Fibroblast of skin of scalp (primary cell): ENCODE results near the gene PRR11.
A peak's percentile ranks its signal among the peaks of the same experiment; 100 is the strongest.
"Not testable (repeated sequence)": the region's sequence is repeated elsewhere in the genome, so short reads cannot be mapped to it uniquely, and the experiment has no call there.

Experiments
- DNase-seq: peaks from one replicate; pipeline ENCODE4 v3.0.0-alpha.2; 2013

The PRR11 gene

DNA sequence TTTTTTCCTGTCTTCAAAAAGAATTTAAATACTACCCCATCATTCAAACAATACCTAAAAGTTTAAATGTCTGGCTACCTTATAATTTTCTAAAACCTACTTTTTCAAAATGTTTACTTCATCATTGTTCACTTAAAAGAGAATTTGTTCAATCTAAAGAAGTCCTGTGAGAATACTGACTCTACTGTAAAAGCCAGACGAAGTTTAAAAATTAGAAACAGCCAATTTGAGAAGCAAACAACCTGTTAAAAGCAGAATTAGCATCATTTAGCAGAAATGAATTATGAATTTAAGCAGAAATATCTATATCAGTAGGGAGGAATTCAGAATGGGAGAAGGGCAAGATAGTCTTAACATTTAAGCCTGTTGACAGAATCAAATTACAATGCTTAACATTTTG lies 2.6 kb upstream of the PRR11 start:
- no peak for DNase-seq

DNA sequence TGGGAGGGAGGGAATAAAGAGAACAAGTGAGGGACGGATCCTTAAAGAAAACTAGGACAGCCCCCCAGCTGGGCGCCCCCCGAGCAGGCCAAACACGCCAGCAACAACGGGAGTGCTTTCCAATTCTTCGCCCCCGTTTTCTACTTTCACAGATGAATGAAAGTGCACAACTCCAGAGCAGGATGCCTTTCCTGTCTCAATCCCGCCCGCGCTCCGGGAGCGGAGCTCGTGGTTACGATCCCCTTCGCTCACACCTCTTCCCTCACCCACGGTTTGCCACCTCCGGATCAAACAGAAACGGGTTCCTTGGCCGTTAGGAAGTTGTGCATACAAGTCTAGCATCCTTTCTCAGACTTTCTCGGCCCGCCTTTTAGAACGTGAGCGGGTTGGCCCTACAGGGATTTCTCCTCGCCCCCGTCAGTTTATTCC lies 1.2 kb upstream of the PRR11 start:
- no peak for DNase-seq

DNA sequence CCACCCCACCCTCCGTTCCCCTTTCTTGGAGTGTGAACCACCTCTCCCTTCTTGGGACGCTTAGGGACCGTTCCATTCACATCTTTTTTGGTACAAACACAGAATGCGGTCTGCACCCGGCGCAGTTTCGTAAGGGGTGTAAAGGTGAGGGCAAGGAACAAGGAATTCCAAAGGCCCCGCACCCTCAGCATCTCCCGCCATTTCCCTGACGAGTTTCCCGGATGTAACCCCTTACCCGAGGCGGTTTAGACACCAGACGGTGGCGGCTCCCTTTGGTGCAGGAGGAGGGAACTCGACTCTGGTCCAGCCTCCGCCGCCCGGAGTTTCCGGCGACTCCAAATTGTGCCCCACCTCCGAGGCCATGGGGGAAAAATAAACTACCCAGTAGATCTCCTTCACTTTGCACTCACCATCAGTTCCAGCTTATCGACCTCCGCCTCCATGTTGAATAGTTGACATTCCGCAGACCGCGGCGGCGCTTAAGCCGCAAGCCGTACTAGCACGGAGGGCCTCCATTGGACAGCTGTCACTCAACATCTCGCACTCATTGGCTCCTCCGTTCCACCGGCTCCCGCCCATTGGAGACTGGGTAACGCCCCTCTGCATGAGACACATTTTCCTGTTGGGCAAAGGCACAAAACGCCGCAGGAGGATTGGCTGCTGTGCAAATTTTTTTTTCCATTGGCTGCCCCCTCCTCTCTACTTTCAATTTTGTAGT lies 666 bp upstream of the PRR11 start, which contains the start of gene SKA2:
Gene SKA2 (minus strand): TSS at position 466 of the 718 bp plus-strand sequence. CDS start 23 bp downstream, at position 443.
- no peak for DNase-seq

DNA sequence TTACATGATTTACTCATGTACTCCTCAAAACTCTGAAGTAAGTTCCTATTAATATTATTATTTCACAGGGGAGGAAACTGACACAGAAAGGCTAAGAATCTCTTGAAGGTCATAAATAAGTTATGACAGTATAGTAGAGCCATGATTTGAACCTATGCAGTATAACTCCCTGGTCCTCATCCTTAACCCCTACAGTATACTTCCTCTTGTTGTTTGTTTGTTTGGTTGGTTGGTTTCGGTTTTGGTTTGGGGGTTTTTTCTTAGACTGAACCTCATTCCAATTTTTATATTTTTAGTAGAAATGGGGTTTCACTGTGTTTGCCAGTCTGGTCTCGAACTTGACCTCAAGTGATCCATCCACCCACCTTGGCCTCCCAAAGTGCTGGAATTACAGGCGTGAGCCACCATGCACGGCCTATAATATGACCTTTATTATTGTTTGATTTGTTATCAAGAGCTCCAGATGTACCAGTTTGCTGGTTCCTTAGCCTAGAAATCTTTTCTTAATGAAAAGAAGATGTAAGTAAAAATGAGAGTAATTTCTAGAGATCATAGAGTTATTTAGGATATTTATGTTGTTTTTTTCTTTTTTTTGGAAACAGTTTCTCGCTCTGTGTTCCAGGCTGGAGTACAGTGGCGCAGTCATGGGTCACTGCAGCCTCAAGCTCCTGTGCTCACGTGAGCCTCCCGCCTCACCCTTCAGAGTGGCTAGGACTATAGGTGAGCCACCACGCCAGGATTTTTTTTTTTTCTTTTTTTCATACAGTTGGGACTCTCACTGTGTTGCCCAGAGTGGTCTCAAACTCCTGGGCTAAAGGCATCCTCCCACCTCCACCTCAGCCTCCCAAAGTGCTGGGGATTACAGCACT lies 4.8 kb downstream of the PRR11 start:
- DNase-seq, result no peak

DNA sequence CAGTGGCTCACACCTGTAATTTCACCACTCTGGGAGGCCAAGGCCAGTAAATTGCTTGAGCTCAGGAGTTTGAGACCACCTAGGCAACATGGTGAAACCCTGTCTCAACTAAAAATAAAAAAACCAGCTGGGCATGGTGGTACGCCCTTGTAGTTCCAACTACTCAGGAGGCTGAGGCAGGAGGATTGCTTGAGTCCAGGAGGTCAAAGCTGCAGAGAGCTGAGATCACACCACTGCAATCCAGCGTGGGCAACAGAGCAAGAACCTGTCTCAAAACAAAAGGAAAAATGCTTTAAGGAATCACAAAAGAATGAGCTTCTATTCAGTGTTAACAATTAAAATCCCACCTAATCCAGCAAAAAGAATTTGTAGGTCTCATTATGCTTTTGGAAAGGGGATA lies 5.9 kb downstream of the PRR11 start:
- DNase-seq, result no peak

DNA sequence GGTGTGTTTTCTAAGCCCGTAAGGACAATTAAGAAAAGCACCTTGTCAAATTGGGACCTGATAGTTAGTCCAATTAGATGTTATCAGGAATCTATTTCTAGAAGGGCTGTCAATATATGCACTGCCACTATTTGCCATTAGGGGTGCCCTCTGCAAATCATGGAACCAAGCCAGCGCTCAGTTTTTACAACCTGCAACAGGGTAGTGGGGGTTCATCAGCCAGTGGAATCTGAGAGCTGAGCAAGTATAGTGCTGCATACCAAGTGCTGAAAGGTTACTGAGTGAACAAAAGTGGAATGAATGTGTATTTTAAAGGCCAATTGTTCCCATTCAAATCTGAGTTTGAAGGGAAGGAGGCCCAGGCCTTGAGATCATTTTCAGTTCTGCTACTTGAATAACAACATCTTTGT lies 10.4 kb downstream of the PRR11 start:
- peak; percentile 52 for DNase-seq

DNA sequence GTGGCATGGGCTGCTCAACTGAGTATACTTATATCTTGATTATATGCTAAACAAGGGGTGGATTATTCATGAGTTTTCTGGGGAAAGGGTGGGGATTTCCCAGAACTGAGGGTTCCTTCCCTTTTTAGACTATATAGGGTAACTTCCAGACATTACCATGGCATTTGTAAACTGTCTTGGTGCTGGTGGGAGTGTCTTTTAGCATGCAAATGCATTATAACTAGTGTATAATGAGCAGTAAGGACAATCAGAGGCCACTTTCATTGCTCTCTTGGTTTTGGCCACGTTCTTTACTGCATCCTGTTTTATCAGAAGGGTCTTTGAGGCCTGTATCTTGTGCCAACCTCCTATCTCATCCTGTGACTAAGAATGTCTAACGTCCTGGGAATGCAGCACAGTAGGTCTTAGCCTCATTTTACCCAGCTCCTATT lies 12.0 kb downstream of the PRR11 start:
- DNase-seq, result no peak

DNA sequence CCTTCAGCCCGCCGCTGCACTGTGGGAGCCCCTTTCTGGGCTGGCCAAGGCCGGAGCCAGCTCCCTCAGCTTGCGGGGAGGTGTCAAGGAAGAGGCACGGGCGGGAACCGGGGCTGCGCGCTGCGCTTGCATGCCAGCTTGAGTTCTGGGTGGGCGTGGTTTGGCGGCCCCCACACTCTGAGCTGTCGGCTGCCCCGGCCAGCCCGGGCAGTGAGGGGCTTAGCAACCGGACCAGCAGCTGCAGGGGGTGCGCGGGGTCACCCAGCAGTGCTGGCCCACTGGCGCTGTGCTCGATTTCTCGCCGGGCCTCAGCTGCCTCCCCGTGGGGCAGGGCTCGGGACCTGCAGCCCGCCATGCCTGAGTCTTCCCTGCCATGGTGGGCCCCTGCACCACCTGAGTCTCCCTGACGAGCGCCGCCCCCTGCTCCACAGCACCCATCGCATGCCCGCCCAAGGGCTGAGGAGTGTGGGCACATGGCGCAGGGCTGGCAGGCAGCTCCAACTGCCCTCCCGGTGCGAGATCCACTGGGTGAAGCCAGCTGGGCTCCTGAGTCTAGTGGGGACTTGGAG lies 17.0 kb downstream of the PRR11 start:
- no peak for DNase-seq

DNA sequence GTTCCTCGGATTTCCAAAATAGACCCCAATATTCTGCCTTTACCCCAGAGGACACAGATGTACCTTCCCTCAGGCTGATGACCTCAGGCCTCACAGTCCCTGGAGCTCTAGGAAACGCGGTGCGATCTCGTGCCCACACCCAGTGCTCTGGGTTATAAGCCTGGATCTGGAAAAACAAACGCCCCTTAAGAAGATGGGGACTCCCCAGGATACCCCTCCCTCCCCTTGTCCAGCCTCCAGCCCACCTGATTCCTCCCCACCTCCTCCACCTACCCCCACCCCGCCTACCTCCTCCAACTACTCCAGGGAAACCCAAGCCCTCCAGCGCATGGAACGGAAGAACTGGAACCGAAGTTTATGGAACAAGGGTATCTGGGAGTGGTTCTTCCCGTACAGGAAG lies 19.1 kb downstream of the PRR11 start:
- DNase-seq, result no peak

DNA sequence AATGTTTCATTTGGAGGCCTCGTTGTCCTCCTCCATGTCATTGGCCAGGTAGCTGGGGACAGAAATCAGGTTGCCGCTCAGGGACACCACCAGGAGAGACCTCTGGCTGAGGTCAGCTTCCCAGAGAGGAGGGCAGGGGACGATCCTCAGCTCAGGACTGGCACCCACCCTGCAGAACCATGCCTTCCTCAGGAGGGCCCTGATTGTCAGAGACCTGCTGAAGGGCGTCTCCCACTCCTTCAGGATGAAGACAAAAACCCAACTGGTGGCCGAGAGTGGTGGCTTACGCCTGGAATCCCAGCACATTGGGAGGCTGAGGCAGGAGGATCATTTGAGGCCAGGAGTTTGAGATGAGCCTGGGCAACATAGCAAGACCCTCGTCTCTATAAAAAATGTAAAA lies 19.5 kb downstream of the PRR11 start:
- DNase-seq, result no peak

DNA sequence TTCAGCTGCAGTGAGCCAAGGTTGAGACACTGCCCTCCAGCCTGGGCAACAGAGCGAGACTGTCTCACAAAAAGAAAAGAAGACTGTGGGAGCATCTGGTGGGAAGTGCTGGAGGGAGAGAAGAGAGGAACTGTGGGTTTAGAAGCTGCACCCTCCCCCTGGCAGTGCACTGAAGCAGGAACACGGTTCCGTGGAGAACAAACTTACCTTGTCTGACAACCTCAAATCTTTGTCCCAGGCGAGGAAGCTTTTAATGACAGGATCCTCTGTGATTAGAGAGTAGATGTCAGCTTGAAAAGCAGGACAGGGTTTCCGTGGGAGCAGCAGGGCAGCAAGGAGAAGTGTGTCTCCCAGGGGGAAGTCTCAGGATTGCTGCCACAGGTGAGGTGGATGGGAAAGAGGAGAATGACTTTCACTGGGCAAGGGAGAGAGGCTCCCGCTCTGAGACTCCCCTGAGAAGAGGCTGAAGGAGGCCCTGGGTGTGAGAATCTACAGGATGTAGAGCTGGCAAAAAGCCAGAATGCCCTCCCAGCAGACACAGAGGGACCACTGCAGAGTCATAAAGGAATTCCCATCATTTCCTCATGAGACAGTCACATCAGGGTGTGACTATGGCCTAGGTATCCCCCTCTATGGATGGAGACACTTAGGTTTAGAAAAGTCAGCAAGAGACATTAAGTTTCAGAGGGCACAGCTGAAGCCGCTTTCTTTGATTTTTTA lies 22.9 kb downstream of the PRR11 start:
- DNase-seq, result peak; percentile 5

DNA sequence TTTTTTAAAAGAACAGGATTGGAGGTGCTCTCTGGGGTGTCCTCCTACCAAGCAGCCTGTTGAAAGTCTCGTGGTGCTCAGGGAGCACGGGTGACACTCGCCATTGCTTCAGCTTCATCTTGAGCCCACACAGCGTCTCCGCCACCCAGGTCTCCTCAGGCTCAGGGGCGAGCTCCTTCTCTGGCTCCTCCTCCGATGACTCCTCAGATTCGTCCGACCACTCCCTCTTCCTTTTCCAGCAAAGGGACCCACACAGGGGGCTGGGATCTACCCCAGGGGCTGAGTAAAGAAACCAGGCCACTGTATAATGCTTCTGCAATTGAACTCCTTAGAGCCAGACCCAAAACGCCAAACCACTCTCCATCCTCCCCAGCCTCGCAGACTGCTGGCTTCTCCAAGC lies 24.1 kb downstream of the PRR11 start:
- DNase-seq, result not testable (repeated sequence)

DNA sequence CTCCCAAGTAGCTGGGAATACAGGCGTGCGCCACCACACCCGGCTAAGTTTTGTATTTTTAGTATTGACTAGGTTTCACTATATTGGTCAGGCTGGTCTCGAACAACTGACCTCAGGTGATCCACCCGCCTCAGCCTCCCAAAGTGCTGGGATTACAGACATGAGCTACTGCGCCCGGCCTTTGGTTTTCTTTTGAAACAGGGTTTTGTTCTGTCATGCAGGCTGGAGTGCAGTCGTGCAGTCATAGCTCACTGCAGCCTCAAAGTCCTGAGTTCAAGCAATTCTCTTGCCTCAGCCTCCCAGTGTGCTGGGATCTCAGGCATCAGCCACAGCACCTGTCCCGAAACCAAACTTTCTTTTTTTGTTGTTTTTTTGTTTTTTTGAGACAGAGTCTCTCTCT lies 25.1 kb downstream of the PRR11 start:
- no peak for DNase-seq

DNA sequence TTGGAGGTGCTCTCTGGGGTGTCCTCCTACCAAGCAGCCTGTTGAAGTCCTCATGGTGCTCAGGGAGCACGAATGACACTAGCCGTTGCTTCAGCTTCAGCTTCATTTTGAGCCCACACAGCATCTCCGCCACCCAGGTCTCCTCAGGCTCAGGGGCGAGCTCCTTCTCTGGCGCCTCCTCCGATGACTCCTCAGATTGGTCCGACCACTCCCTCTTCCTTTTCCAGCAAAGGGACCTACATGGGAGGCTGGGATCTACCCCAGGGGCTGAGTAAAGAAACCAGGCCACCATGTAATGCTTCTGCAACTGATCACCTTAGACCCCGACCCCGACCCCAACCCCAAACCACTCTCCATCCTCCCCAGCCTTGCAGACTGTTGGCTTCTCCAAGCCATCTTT lies 25.9 kb downstream of the PRR11 start:
- no peak for DNase-seq

DNA sequence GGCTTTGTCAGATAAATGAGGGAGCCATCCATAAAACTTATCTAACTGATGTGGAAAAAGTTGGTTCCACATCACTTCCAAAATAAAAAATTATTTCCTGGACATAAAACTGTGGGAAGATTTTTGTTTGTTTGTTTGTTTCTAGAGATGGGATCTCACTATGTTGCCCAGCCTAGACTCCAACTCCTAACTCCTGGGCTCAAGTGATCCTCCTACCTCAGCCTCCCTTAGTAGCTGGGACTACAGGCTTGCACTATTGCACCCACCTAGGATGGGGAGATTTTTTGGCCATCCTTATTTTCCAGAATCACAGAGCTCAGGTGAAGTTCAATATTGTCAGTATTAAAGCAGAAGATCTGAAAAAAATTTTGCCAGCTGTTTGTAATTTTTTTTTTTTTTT lies 30.5 kb downstream of the PRR11 start:
- no peak for DNase-seq

DNA sequence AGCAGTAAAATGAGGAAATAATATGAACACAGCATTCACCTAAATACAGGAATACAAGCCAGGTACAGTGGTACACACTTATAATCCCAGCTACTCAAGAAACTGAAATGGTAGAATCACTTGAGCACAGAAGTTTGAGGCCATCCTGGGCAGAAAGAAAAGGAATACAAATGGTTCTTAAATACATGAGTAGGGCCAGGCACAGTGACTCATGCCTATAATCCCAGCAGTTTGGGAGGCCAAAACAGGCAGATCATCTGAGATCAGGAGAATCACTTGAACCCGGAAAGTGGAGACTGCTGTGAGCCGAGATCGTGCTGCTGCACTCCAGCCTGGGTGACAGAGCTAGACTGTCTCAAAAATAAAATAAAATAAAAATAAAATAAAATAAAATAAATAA lies 31.3 kb downstream of the PRR11 start:
- no peak for DNase-seq

DNA sequence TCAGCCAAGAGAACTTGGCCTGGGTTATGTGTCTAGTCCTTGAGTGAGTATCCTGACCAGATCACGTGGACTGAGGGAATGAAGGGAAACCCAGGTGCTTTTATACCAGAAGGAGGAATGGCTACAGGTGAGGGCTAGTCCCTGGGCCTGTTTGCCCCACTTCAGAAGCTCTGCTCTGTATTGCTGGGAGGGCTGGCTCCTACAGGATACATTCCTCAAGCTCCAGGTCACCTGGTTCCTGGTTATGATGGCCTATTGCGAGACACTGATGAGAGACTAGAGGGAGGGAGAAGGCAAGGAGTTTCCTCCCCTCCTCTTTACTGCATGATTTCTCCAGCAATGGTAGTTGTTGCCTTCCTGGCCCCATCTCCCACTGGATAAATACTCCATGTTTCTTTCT lies 35.3 kb downstream of the PRR11 start:
- DNase-seq, result no peak

DNA sequence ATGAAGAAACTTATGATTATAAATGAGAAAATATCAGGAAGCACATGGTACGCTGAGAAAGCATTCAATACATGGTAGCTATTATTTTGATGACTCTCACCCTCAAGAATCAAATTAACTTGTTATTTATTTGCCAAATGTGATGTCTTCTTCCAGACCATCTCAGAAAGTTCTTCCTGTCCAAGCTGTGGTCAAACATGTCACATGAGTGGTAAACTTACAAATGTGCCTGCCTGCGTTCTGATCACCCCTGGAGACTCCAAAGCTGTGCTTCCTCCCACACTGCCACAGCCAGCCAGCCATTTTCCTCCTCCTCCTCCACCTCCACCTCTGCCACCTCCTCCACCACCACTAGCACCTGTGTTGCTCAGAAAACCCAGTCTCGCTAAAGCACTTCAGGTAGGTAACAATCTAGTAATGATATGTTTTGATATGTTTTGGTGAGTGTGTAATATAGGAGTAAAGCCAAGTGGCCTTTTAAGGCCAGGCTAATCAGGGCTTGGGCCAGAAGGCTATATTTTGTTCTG lies 37.9 kb downstream of the PRR11 start:
- DNase-seq, result no peak

DNA sequence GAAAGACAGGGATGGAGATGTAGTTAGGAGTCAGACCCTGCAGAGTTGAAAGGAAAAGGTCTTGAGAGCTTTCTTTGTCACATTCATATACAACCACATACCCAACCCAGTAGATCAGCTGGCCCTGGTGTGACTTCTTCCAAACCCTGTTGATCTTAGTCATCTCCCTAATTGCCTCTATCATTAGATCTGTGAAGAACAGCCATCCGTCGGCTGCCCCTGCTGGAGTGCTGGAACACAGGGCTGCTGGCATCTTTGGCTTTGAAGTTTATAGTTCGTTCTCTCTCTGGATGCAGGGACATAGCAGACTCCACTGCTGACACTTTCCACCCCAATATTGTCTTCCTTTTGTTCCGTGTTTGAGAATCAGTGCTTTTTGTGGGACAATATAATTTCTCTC lies 43.9 kb downstream of the PRR11 start:
- DNase-seq, result no peak

DNA sequence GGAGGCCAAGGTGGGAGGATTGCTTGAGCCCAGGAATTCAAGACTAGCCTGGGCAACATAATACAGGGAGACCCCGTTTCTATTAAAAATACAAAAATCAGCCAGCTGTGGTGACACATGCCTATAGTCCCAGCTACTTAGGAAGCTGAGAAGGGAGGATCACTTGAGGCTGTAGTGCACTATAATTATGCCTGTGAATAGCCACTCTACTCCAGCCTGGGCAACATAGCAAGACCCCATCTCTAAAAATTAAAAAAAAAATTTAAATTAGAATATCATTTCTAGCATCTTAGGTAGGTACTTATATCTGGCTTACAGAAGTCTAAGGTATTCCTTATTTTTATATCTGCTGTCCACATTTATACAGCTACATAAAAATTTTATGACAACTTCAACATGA lies 46.8 kb downstream of the PRR11 start:
- no peak for DNase-seq

DNA sequence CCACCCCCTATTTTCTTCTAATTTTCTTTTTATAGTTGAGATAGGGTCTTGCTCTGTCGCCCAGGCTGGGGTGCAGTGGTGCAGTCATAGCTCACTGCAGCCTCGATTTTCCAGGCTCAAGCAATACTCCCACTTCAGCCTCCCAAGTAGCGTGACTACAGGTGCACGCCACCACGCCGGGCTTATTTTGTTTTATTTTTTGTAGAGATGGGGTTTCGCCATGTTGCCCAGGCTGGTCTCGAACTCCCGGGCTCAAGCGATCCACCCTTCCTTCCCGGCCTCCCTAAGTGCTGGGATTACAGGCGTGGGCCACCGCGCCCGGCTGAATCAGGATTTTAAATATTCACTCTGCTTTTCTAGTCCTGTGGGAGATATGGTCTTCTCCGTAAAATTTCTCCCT lies 63.8 kb downstream of the PRR11 start:
- no peak for DNase-seq

DNA sequence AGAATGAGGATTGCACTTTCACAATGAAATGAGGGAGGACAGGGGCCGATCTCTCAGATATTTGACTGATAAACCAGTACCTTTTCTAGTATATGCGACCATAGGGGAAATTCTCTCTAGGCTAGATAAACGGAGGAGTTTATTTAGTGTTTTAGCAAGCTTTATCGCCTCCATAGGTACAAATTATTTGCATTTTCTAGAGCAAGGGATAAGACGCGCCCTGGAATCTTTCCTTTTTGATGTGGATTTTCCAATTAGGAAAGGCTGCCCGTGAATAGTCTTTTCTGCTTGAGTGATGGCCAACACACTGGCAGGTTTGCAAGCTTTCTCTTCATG lies 64.4 kb downstream of the PRR11 start:
- DNase-seq, result no peak
